A673 (cell line): ENCODE measurements around the gene ETFDH. TPM values are rescaled to one million over a fixed set of nuclear protein-coding genes. Genes with fewer than 3 reads are reported as not detected.
"Not testable (repeated sequence)": the region's sequence is repeated elsewhere in the genome, so short reads cannot be mapped to it uniquely, and the experiment has no call there.

Experiments used
- BruUV-seq: library from RNA; stranded (reverse); fragments of 400-500 nt; replicated peaks from 2 replicates; lab custom pipeline; 2021; lab: Mats Ljungman, UMichigan
- CTCF ChIA-PET: fragments of 300-600 bp; sonication (Branson Sonifier 250); formaldehyde crosslinking; loops from one replicate; lab custom pipeline; 2022; ENCODE audit warnings: antibody characterized with exemption; lab: Charles Lee
- POLR2A ChIA-PET: fragments of 300-600 bp; sonication (Branson Sonifier 250); formaldehyde crosslinking; loops from one replicate; lab custom pipeline; 2022; ENCODE audit warnings: antibody characterized with exemption; ENCODE audit not compliant: low non-redundant PET; lab: Charles Lee
- DNase-seq: peaks from one replicate; pipeline ENCODE4 v3.0.0-alpha.2; 2015; ENCODE audit warnings: low spot score
- H3K27ac ChIP-seq: fragments of 200-600 bp; sonication (generic); 2 replicates; pipeline ENCODE4 v1.5.1; 2016; ENCODE audit warnings: mixed run types, low read depth, mild to moderate bottlenecking, mixed read lengths, antibody characterized with exemption, low read length; ENCODE audit not compliant: poor library complexity, severe bottlenecking
- H3K27me3 ChIP-seq: fragments of 200-600 bp; sonication (generic); replicated peaks from 2 replicates; pipeline ENCODE4 v1.6.1; 2017; ENCODE audit warnings: mixed run types, low read depth, mild to moderate bottlenecking, mixed read lengths, antibody characterized with exemption, low read length; ENCODE audit not compliant: insufficient read depth, poor library complexity
- H3K36me3 ChIP-seq: fragments of 200-600 bp; sonication (generic); 2 replicates; pipeline ENCODE4 v1.6.1; 2016; ENCODE audit warnings: mixed run types, mild to moderate bottlenecking, mixed read lengths, antibody characterized with exemption, low read length; ENCODE audit not compliant: insufficient read depth, poor library complexity, severe bottlenecking
- H3K4me1 ChIP-seq: fragments of 200-600 bp; sonication (generic); 2 replicates; pipeline ENCODE4 v1.6.1; 2017; ENCODE audit warnings: mixed run types, mild to moderate bottlenecking, mixed read lengths, antibody characterized with exemption, low read length; ENCODE audit not compliant: insufficient read depth, poor library complexity, severe bottlenecking
- H3K4me3 ChIP-seq: fragments of 200-600 bp; sonication (generic); 2 replicates; pipeline ENCODE4 v1.5.1; 2016; ENCODE audit warnings: low read depth, mixed run types, mild to moderate bottlenecking, mixed read lengths, low read length; ENCODE audit not compliant: poor library complexity, severe bottlenecking
- H3K9me3 ChIP-seq: fragments of 200-600 bp; sonication (generic); 2 replicates; pipeline ENCODE4 v1.6.1; 2016; ENCODE audit warnings: mixed run types, low read depth, mild to moderate bottlenecking, mixed read lengths, antibody characterized with exemption, low read length; ENCODE audit not compliant: poor library complexity, severe bottlenecking
- CTCF ChIP-seq: fragments of 300-800, 200-600 bp; sonication (generic); conservative IDR thresholded peaks from 2 replicates; pipeline ENCODE4 v1.5.1; 2017; ENCODE audit warnings: low read depth, mild to moderate bottlenecking, antibody characterized with exemption, low read length, moderate library complexity, mixed read lengths
- EZH2 ChIP-seq: fragments of 200-600 bp; sonication (generic); IDR thresholded peaks from 2 replicates; pipeline ENCODE4 v1.6.1; 2017; ENCODE audit warnings: borderline replicate concordance, low read depth, mild to moderate bottlenecking, mixed read lengths, antibody characterized with exemption, low read length; ENCODE audit not compliant: poor library complexity, severe bottlenecking
- intact Hi-C: fragments of 100-400 bp; cut with micrococcal nuclease; formaldehyde crosslinking; loops from one replicate; pipeline ENCODE4 v1.10.0; 2022; ENCODE audit not compliant: unreplicated experiment
- total RNA-seq: library from RNA; stranded (reverse); gene quantifications from 2 replicates; pipeline ENCODE4 v1.2.3, GENCODE V29; 2021

Gene ETFDH
- total RNA-seq, 1 experiment from 2014 or later: 39.0 TPM

GRCh38 chr4:158656439-158656838 is 15.7 kb upstream of the ETFDH start:
- POLR2A ChIA-PET: no interaction called here
- Histone ChIP-seq H3K9me3 (no peaks in the 10 kb centered on the region), H3K36me3 (no peaks in the 10 kb centered on the region), H3K4me1 (no peaks in the 10 kb centered on the region), H3K4me3 (no peak overlapping the region), H3K27me3 (no peaks in the 10 kb centered on the region), H3K27ac (no peak overlapping the region)
- intact Hi-C loops: no loop called here
- BruUV-seq: no TSS peak
- CTCF ChIA-PET: no interaction called here
- no peak for DNase-seq
- TF ChIP-seq EZH2 (no peak), CTCF (no peak)

GRCh38 chr4:158657291-158657690 is 14.8 kb upstream of the ETFDH start:
- Histone ChIP-seq H3K27ac (no peak overlapping the region), H3K4me3 (no peak overlapping the region), H3K9me3 (no peaks in the 10 kb centered on the region), H3K27me3 (no peaks in the 10 kb centered on the region), H3K36me3 (no peaks in the 10 kb centered on the region), H3K4me1 (no peaks in the 10 kb centered on the region)
- ChIA-PET CTCF (no interaction called here), POLR2A (no interaction called here)
- TF ChIP-seq CTCF: no peak
- TF ChIP-seq EZH2: no peak
- intact Hi-C loops: no loop called here
- BruUV-seq: no TSS peak
- DNase-seq: no peak

- H3K4me3 ChIP-seq, intact Hi-C loops, BruUV-seq, POLR2A ChIA-PET, DNase-seq, H3K9me3 ChIP-seq, H3K4me1 ChIP-seq, H3K27me3 ChIP-seq, H3K27ac ChIP-seq, CTCF ChIA-PET: not testable (repeated sequence)
- peaks cover 29% of the 10 kb centered on the region for H3K36me3 ChIP-seq
Measured at GRCh38 chr4:158663255-158663654, 8.8 kb upstream of the ETFDH start.

- H3K9me3 ChIP-seq, POLR2A ChIA-PET, H3K4me3 ChIP-seq, H3K4me1 ChIP-seq, H3K27me3 ChIP-seq, BruUV-seq, intact Hi-C loops, CTCF ChIA-PET: not testable (repeated sequence)
- DNase-seq: peak; percentile 9
- Histone ChIP-seq H3K36me3 (peaks cover 36% of the 10 kb centered on the region), H3K27ac (peak overlapping the region; percentile 29)
Measured at GRCh38 chr4:158663707-158664625, 8.1 kb upstream of the ETFDH start.
